Islet precursor cell (in vitro differentiated cells): Measurements from ENCODE around the gene SAP130.

ENCODE experiments used
- DNase-seq: peaks from one replicate; pipeline ENCODE4 v3.0.0-alpha.2; 2018

The SAP130 gene

GRCh38 chr2:128027801-128028667, at the start of gene SAP130:
Gene SAP130, minus strand, starts transcription at chr2:128028059. Its CDS starts 1,767 bp downstream, at chr2:128026292.
- DNase-seq = peak; percentile 99

- no peak for DNase-seq
These were observed 48.7 kb upstream of the SAP130 start for GRCh38 chr2:128076461-128077106.

DNA sequence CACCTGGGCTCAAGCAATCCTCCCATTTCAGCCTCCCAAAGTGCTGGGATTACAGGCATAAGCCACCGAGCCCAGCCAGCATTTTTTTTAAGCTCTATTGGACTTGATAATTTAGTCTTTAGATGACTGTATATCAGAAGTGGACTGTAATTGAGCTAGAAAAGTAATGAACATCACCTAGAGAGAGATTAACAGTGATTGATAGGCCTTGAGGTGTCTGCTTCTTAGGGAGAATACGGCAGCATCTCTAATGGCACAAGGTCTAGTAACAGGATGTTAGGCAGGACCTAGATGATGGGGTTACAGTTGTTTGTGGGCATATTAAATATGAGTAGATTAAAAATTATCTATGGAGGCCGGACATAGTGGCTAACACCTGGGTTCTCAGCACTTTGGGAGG, 45.4 kb upstream of the SAP130 start:
- DNase-seq = no peak

DNA sequence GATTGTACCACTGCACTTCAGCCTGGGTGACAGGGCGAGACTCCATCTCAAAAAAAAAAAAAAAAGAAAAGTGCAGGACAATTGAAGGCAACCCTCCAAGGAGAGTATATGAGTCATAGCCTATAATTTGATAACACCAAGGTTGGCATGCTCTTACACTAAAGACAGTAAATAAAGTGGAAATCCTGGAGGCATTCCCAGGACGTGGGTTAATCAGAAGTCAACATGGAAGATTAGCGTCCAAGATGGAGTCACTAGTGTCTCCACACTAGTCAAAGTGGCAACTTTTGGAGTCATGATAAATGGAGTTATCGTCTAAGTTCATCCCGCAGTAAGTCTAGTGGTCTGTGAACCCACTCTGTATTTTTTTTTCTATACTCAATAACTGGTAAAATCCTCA, 41.9 kb upstream of the SAP130 start:
- no peak for DNase-seq

DNA sequence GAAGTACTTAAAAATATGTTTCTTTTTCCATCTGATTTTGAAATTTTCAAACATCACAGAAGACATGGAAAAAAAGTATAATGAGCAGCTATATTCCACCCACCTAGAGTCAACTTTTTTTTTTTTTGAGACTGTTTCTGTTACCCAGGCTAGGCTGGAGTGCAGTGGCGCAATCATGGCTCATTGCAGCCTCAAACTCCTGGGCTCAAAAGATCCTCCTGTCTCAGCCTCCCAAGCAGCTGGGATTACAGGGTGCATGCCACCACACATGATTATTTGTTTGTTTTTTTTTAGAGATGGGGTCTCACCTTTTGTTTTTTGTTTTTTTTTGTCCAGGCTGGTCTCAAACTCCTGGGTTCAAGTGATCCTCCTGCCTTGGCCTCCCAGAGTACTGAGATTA, 36.5 kb upstream of the SAP130 start:
- peak; percentile 14 for DNase-seq

GRCh38 chr2:128062571-128062970, 34.7 kb upstream of the SAP130 start:
- no peak for DNase-seq

GRCh38 chr2:128058114-128058513, 30.3 kb upstream of the SAP130 start:
- no peak for DNase-seq

GRCh38 chr2:128057334-128057733, 29.5 kb upstream of the SAP130 start:
- peak; percentile 8 for DNase-seq

- DNase-seq = peak; percentile 15
These were observed 26.4 kb upstream of the SAP130 start for GRCh38 chr2:128054104-128054885.

DNA sequence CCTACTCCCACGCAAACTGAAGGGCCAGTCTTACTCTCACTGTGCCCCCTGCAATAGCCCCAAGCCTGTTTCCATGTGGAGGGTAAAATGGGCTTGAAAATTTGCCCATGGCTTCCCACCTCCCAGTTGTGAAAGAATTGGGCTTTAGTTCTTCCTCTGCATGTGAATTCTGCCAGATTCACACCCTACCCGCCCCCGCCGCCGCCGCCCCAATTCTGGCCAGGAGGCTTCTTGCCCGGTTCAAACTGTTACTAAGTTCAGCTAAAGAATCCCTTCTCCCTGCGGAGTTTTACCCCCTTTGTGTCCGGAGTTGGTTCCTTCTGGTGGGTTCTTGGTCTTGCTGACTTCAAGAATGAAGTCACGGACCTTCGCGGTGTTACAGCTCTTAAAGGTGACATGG, 25.5 kb upstream of the SAP130 start:
- DNase-seq = no peak

- no peak for DNase-seq
These were observed 15.2 kb upstream of the SAP130 start for GRCh38 chr2:128043041-128043440.

DNA sequence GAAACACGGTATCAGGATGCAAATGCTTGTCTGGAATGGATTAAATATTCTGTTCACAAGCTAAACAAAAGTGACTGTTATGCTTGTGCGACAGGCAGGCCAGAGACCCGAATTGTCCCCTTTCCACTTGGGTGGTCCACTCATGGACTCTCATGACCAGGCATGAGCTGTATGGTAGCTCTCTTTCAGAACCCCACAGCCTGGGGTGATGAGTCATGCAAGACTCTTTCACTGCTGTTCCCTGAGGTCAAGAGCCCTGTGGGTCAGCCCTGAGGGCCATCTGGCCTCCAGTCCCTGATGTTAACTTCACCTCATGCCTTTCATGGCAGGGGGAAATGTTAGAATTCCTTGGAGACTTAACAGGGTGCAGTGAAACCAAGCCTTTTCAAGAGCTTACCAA, 13.7 kb upstream of the SAP130 start:
- peak; percentile 81 for DNase-seq

DNA sequence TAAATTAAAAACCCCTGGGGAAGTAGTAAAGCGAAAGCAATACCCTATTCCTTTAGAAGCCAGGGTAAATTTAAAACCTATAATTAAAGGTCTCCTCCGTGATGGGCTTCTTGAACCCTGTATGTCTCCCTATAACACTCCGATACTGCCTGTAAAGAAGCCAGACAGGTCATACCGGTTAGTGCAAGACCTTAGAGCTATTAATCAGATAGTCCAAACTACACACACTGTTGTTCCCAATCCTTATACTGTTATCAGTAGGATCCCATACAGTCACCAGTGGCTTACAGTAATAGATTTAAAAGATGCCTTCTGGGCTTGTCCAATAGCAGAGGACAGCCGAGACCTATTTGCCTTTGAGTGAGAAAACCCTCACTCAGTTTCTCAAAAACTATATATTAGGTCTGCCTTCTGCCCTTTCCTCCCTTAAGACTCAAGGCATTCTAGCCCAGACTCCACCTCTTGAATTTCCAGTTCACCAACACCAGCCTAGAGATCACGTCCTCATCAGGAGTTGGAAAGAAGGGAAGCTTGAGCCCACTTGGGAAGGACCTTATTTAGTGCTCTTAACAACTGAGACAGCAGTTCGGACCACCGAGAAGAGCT, 12.4 kb upstream of the SAP130 start:
- DNase-seq = peak; percentile 56

GRCh38 chr2:128039535-128039934, 11.7 kb upstream of the SAP130 start:
- peak; percentile 59 for DNase-seq

DNA sequence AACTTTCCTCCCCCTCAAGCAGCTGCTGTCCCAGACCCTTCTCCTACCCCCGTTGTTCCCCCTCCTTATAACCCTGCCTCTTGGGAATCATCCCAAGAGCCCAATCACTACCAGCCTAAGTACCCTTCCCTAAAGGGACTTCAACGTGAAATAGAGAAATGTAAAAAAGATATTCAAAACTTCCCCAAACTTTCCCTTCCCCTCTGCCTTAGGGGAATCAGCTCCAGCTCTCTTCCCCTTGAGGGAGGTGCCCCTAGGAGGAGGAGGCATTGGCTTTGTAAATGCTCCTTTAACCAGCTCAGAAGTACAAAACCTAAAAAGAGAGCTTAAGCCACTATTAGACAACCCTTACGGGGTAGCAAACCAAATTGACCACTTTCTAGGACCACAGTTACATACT, 10.6 kb upstream of the SAP130 start:
- no peak for DNase-seq

GRCh38 chr2:128037649-128038048, 9.8 kb upstream of the SAP130 start:
- DNase-seq = no peak

DNA sequence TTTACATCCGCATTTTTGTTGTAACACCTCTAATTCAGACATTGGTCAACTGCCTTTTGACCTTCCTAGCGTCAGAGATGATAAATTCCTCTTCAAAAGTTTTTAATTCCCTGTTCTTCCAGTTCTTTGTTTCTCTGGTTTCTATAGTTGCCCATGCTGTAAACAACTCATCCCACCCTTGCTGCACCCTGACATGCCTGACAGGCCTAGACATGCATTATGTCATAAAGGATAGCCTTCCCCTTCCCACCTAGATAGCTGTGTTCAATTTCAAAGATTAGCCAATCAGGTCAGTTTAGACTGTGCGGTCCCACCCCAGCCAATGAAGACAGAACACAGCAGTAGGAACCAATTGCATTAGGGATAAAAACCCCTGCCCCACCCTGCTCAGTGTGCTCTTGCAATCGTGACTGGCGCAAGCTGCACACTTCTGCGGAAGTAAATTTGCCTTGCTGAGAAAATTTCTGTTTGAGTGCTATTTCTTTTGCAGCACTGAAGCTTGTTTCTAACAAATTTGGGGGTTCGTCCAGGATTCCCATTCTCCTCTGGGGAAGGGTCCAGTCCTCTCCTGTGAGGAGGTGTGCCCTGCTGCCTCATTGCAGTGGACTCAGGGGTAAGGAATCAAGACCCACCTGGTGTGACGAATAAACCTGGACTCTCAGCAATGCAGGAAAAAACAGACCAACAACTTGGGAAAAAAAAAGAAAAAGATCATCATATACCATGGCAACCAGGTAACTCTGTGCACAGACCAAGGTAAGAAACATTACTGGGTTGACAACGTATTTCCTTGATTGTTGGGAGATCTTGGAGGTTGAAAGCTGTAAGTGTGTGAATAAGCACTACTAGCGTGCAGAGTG, 9.1 kb upstream of the SAP130 start:
- DNase-seq = no peak

DNA sequence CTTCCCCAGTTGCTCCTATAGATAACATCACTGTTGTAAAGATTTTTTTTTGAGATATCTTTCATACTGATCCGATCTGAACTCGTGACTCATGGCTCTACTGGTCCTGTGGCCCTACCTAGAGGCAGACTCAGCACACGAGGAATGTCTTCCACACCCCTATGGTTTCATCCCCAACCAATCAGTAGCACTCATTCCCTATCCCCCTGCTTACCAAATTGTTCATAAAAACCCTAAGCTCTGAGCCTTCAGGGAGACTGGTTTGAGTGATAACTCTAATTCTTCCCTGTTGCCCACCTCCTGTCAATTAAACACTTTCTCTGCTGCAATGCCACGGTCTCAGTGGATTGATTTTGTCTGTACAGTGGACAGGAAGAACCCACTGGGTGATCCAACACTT, 4.2 kb upstream of the SAP130 start:
- no peak for DNase-seq

- no peak for DNase-seq
These were observed 802 bp upstream of the SAP130 start for GRCh38 chr2:128028668-128029054.

- peak; percentile 100 for DNase-seq
These were observed 520 bp downstream of the SAP130 start for GRCh38 chr2:128027278-128027800.

DNA sequence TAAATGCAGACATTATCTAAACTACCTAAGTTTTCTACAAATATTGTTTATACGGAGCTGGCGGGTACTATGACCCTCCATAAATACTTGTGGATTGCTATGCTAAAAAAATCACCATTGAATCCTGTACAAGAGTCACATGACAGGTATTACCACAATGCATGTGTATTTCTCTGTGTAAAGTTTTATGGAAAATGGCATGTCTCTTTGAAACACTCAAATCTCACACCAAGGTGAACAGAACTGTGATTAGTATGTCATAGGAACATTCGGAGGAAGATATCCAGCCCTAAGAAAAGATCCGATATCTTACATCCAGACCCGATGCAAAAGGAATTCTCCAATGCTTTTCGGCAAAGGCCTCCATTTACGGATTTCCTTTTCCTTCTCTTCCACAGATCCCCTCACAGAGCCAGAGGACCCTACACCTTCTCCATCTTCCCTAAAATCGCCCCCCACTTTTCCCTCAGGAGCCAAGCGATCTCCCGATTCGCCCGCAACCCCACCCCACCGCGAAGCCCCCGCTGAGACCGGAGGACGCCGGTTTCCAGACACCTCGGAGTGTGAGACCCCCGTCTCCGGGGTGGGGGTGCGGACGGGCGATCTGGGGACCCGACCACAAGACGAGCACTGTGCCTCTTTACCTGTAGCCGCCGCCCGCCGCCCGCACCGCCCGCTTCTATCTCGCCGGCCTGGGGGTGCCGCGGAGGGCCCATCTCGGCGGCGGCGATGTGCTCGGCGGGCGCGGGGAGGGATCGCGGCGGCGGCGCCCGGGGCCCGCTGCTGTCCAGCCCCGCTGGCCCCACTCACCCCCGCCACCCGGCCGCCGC, 1.2 kb downstream of the SAP130 start:
- no peak for DNase-seq
